AG04449 (cell line): ENCODE measurements around the gene SLF2.

ENCODE experiments used
- CTCF ChIA-PET: fragments of 350-600 bp; formaldehyde crosslinking; extraction: SDS; loops from one replicate; lab custom pipeline; 2021; ENCODE audit warnings: antibody characterized with exemption; lab: Yijun Ruan, JAX
- POLR2A ChIA-PET: fragments of 400-600, 350-600 bp; formaldehyde crosslinking; extraction: SDS; loops from one replicate; lab custom pipeline; 2020; ENCODE audit warnings: antibody characterized with exemption, inconsistent platforms; lab: Yijun Ruan, JAX
- DNase-seq: peaks from one replicate; pipeline ENCODE4 v3.0.0-alpha.2; 2010; ENCODE audit warnings: low read depth, low spot score
- H3K4me3 ChIP-seq: 2 replicates; pipeline ENCODE4 v1.5.1; 2011; ENCODE audit warnings: low read depth, mild to moderate bottlenecking, control low read depth, low read length
- CTCF ChIP-seq: IDR thresholded peaks from one replicate; pipeline ENCODE4 v1.5.1; 2011; ENCODE audit warnings: mild to moderate bottlenecking, moderate library complexity, low read length, control low read depth, inconsistent platforms; ENCODE audit not compliant: insufficient read depth; ENCODE audit errors: missing control alignments

The SLF2 gene

GRCh38 chr10:100873146-100873826, 39.5 kb upstream of the SLF2 start:
- H3K4me3 ChIP-seq, result no peak overlapping the region
- ChIA-PET POLR2A (no interaction called here), CTCF (interaction anchor here (0.6 to 13.6 kb wide), 8 partner anchors 9 to 366 kb away, joined by 3 to 235 read pairs (median 4); no protein-coding TSS in a partner anchor)
- DNase-seq, result no peak
- TF ChIP-seq CTCF, result no peak

DNA sequence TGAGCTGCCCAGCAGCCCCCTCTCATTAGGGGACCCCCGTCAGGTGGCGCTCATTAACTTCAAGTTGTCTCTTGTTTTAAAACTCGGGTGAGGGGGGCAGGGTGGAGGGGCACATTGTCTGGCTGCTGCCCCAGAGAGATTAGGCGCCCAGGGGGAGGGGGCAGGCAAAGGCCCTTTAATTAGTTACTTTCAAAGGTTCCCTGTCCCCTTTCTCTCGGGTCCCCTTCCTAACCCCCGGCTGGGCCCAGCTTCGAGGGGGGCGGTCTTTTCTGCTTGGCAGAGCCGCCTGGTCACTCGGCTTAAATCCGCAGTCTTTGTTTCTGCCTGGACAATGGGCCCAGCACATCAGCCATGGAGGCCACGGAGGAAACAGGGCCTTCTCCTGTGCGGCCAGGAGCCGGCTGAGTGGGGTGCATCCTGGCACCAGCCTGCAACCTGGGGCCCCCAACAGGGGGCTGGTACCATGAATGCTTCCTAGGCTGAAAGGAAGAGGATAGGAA, 38.9 kb upstream of the SLF2 start:
- DNase-seq, result no peak
- TF ChIP-seq CTCF, result no peak
- POLR2A ChIA-PET, result no interaction called here
- CTCF ChIA-PET, result interaction anchor here (0.6 to 13.6 kb wide), 10 partner anchors 9 to 366 kb away, joined by 3 to 235 read pairs (median 3); no protein-coding TSS in a partner anchor
- no peak overlapping the region for H3K4me3 ChIP-seq

DNA sequence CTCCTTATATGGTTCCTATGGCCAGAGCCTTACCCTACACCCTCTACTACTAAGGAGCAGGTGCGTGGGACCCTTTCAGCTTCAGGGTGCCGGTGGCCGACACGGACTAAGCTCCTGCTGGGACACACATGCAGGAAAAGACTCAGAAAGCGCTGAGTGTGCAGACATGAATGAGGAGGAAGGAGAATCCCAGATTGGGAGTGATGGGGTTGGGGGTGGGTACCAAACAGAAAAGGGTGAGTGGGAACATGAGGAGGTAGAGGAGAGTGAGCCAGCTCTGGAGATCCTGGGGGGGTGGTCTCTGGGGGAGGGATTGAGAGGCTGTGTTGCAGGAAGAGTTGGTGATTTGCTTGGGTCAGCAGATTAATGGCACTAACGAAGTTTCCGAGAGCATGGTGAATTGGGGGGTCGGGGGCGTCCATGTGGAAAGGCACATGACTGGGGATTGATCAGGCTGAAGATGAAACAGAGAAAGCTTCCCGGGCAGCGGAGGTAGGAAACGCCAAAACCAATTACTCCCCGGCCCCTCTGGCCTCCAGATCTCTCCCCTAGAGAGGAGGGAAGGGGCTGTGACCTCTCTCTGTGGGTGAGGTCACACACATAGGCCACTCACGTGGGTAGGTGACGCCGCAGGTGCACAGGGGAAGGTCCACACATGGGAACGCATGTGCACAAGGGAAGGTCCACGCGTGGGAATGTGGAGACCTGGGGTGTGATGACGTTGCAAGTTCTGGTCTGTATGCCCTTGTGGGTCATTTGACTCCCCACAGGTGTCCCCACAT, 37.9 kb upstream of the SLF2 start:
- ChIA-PET POLR2A (no interaction called here), CTCF (interaction anchor here (0.7 to 13.6 kb wide), 10 partner anchors 8 to 364 kb away, joined by 3 to 235 read pairs (median 4); partner anchors contain the start of gene SEC31B)
- no peak overlapping the region for H3K4me3 ChIP-seq
- DNase-seq, result no peak
- TF ChIP-seq CTCF, result no peak

DNA sequence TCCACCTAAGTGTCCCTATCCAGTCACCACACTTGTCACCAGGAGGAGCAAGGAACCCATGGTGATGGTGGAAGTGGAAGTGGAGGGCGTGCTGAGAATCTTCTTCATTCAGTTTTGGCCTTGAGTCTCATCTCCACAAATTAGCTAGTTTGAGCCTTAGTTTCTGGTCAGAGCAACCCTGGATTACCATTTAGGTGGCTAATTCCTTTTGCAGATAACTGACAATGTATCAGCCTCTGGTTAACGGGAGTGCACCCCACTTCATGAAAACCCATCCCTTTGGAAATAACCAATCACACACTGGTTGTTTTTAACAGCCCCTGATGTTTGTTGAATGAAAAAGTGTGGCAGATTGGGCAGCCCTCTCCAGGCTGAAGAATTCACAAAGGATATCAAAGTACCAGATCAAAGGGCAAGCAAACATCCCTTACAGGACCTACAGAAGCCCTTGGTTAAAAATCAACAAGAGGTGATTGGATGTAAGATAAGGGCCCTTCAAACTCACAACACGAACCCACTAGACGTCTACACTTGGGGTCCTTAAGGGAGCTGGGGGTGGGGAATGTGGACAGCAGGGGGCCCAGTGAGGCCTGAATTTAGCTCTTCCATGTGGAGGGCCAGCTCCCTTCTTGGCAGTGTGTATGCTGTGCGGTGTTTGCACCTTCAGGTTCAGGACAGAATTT, 37.1 kb upstream of the SLF2 start:
- TF ChIP-seq CTCF, result no peak
- DNase-seq, result no peak
- ChIA-PET POLR2A (no interaction called here), CTCF (interaction anchor here (0.7 to 13.6 kb wide), 12 partner anchors 10 to 441 kb away, joined by 3 to 235 read pairs (median 4); partner anchors contain the start of genes HIF1AN and SEC31B)
- H3K4me3 ChIP-seq, result no peak overlapping the region

DNA sequence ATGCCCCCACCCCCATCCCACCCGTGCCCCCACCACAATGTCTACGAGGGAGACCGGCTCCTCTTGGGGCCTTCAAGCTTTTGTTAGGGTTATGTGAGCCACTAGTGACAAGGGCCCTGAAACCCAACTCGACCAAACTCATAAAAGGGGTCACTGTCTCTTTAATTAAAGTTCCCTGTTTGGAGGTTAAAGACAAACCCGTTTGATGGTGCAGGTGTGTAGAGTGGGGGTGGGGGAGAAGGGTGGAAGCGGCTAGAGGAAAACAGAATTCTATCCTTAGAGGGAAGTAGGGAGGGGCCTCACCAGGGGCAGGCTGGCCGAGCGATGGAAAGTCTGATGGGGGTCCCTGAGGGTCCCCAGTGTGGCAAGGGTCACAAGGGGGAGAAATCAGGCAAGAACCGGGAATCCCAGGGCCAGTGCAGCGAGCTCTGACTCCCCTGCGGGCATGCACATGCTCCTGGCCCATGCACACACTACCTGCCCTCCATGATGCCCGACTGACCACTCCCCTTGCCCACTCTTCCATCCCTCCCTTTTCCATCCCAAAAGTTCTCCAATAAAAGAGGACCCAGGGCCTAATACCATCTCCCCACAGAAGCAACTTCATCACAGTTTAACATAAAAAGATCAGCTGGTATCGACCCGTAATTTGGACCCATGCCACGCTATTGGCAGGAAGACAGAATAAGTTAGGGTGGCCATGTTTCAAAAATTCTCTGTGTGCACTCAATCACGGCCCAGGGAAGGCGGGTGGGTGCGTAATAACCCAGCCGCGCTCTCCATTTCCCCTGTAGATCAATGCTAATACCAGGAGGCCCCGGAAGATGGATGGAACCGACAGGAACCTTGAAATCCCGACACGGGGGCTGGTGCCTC, 35.9 kb upstream of the SLF2 start:
- ChIA-PET POLR2A (no interaction called here), CTCF (interaction anchor here (0.6 to 13.6 kb wide), 11 partner anchors 10 to 444 kb away, joined by 3 to 235 read pairs (median 5); partner anchors contain the start of genes HIF1AN and SEC31B)
- no peak for TF ChIP-seq CTCF
- DNase-seq, result no peak
- no peak overlapping the region for H3K4me3 ChIP-seq
